Prostate gland (tissue), 2 donors: Measurements from ENCODE around the gene AFF3.

ENCODE experiments used
- CTCF ChIP-seq, 4 experiments: fragments of 200-600 bp in 2 of 4; fragments of 450-650 bp in 2 of 4; sonication (generic) in 2 of 4; IDR thresholded peaks; 1 replicate in 3 of 4; 2 replicates in 1 of 4; pipeline ENCODE4 v1.5.1; 2016 to 2019; ENCODE audit warnings: antibody characterized with exemption in 4 of 4, mild to moderate bottlenecking in 2 of 4, moderate library complexity in 2 of 4
- POLR2A ChIP-seq: fragments of 450-650 bp; IDR thresholded peaks from one replicate; pipeline ENCODE4 v1.6.1; 2016; ENCODE audit warnings: antibody characterized with exemption, mild to moderate bottlenecking
- POLR2AphosphoS5 ChIP-seq: sonication (generic); formaldehyde crosslinking; IDR thresholded peaks from one replicate; pipeline ENCODE4 v1.6.1; 2017; ENCODE audit warnings: antibody characterized with exemption

GRCh38 chr2:100036026-100036425, 106.4 kb downstream of the AFF3 start:
- TF ChIP-seq CTCF (IDR thresholded peaks at IDR 0.05) (no peak), POLR2A (no peak), POLR2AphosphoS5 (no peak)
